OCI-LY1 (cell line): ENCODE results near the gene AOAH.

ENCODE experiments used
- CTCF ChIP-seq: fragments of 200-600 bp; sonication (generic), shearing (Covaris generic); IDR thresholded peaks from 2 replicates; pipeline ENCODE4 v1.5.1; 2017; ENCODE audit warnings: mild to moderate bottlenecking, antibody characterized with exemption, low read length, moderate library complexity, mixed read lengths
- EZH2 ChIP-seq: fragments of 200-600 bp; sonication (generic), shearing (Covaris generic); IDR thresholded peaks from 2 replicates; pipeline ENCODE4 v1.8.0; 2017; ENCODE audit warnings: borderline replicate concordance, mixed run types, mild to moderate bottlenecking, antibody characterized with exemption, low read length, moderate library complexity, mixed read lengths

- TF ChIP-seq CTCF (no peak), EZH2 (no peak)
Observed at GRCh38 chr7:36615852-36616540, 108.3 kb downstream of the AOAH start.
